ENCODE data around the gene ENTHD1.

DNA sequence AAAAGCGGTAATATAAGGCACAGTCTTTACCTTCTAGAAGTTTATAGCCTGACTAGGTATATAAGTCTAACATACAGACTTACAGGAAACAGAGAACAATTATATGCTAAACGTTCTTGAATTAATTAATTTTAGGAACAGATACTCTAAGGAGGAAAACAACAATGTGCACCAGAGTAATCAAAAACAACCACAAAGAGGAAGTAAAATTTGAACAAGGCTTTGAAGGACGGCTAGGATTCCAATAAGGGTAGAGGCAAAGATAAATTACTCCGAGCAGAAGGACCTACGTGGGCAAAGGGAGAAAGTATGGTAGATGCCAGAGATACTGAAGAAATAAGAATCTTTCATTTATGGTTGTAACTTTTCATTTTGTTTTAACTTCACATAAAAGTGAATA lies 54.4 kb downstream of the ENTHD1 start:
- TF ChIP-seq, protein P1, sequence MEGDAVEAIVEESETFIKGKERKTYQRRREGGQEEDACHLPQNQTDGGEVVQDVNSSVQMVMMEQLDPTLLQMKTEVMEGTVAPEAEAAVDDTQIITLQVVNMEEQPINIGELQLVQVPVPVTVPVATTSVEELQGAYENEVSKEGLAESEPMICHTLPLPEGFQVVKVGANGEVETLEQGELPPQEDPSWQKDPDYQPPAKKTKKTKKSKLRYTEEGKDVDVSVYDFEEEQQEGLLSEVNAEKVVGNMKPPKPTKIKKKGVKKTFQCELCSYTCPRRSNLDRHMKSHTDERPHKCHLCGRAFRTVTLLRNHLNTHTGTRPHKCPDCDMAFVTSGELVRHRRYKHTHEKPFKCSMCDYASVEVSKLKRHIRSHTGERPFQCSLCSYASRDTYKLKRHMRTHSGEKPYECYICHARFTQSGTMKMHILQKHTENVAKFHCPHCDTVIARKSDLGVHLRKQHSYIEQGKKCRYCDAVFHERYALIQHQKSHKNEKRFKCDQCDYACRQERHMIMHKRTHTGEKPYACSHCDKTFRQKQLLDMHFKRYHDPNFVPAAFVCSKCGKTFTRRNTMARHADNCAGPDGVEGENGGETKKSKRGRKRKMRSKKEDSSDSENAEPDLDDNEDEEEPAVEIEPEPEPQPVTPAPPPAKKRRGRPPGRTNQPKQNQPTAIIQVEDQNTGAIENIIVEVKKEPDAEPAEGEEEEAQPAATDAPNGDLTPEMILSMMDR (IDR thresholded peaks at IDR 0.05; ENCODE audit: insufficient read depth, low read length, poor library complexity, severe bottlenecking), result no peak
- no peak for TF ChIP-seq EZH2phosphoT487 (conservative IDR thresholded peaks at IDR 0.05; ENCODE audit: low read length)

Measured in SU-DHL-6 (cell line).